Chondrocyte (in vitro differentiated cells): Measurements from ENCODE around the gene TEDC1. TPM values are rescaled to one million over a fixed set of nuclear protein-coding genes. Genes with fewer than 3 reads are reported as not detected.

Experiments
- DNase-seq: peaks from one replicate; pipeline ENCODE4 v3.0.0; 2021; ENCODE audit warnings: mixed read lengths, low spot score
- H3K27ac Mint-ChIP-seq: one replicate; pipeline ENCODE4 v1.8.0; 2021; ENCODE audit warnings: mild to moderate bottlenecking, moderate library complexity, mixed read lengths; ENCODE audit not compliant: unreplicated experiment
- H3K27me3 Mint-ChIP-seq: 2 replicates; pipeline ENCODE4 v1.8.0; 2021; ENCODE audit warnings: low read depth, mixed read lengths
- H3K36me3 Mint-ChIP-seq: 2 replicates; pipeline ENCODE4 v1.8.0; 2021; ENCODE audit warnings: low read depth, mixed read lengths
- H3K4me1 Mint-ChIP-seq: 2 replicates; pipeline ENCODE4 v1.8.0; 2021; ENCODE audit warnings: low read depth, mild to moderate bottlenecking, mixed read lengths
- H3K4me3 Mint-ChIP-seq: one replicate; pipeline ENCODE4 v1.8.0; 2021; ENCODE audit warnings: mild to moderate bottlenecking, moderate library complexity, mixed read lengths; ENCODE audit not compliant: unreplicated experiment
- H3K9me3 Mint-ChIP-seq: 2 replicates; pipeline ENCODE4 v1.8.0; 2021; ENCODE audit warnings: low read depth, mixed read lengths
- total RNA-seq: library from RNA; stranded (reverse); gene quantifications from 3 replicates; pipeline ENCODE4 v1.2.1, GENCODE V29; 2021
- TF ChIP-seq, protein P1 (sequence below): fragments of 200-600 bp; sonication (generic); IDR thresholded peaks from 2 replicates; pipeline ENCODE4 v1.5.0; 2021; ENCODE audit warnings: antibody characterized with exemption, mild to moderate bottlenecking, moderate library complexity

Gene TEDC1
- total RNA-seq, 1 donor from 2014 or later = 12.9 TPM

DNA sequence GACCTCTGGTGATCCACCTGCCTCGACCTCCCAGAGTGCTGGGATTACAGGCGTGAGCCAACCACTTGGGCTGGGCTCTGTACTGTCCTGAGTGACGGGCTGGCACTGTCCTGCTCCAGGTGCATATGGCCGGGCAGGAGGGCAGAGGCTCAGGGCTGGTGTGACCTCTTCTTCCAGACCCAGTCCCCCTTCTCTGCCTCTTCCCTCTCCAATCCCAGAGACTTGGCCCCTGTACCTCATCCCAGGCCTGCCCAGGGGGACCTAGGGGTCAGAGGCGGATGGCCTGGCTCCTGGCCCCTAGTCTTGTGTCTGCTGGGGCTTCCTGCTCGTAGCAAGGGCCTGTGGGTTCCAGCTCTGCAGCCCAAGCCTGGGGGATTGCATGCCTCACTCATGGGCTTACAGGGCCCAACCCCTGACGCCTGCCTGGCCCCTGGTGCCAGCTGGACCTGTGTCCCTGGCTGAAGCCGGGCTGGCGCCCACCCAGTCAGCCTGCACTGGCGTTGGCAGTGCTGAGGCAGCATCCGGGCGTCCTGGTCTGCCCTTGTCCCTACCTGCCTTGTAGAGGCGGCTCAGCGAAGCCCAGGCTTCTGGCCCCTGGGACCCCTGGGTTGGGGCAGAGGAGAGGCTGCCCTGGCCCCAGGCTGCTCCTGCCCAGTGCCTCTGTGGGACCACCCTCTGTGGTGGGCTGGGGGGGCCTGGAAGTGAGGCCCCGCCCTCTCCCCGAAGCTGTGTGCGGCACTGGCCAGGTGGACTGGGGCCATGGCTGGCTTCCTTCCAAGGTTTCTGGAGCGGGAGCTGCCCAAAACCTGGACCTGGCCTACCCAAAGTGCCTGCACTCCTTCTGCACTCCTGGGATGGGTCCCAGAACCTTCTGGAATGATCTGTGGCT is 4.3 kb downstream of the TEDC1 start:
- no peaks in the 10 kb centered on the region for H3K9me3 Mint-ChIP-seq
- no peak overlapping the region for H3K4me3 Mint-ChIP-seq
- H3K27me3 Mint-ChIP-seq = no peaks in the 10 kb centered on the region
- H3K4me1 Mint-ChIP-seq = peaks cover 3% of the 10 kb centered on the region
- peak; percentile 86 for DNase-seq
- no peaks in the 10 kb centered on the region for H3K36me3 Mint-ChIP-seq
- no peak overlapping the region for H3K27ac Mint-ChIP-seq
- TF ChIP-seq, protein P1, sequence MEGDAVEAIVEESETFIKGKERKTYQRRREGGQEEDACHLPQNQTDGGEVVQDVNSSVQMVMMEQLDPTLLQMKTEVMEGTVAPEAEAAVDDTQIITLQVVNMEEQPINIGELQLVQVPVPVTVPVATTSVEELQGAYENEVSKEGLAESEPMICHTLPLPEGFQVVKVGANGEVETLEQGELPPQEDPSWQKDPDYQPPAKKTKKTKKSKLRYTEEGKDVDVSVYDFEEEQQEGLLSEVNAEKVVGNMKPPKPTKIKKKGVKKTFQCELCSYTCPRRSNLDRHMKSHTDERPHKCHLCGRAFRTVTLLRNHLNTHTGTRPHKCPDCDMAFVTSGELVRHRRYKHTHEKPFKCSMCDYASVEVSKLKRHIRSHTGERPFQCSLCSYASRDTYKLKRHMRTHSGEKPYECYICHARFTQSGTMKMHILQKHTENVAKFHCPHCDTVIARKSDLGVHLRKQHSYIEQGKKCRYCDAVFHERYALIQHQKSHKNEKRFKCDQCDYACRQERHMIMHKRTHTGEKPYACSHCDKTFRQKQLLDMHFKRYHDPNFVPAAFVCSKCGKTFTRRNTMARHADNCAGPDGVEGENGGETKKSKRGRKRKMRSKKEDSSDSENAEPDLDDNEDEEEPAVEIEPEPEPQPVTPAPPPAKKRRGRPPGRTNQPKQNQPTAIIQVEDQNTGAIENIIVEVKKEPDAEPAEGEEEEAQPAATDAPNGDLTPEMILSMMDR = no peak

DNA sequence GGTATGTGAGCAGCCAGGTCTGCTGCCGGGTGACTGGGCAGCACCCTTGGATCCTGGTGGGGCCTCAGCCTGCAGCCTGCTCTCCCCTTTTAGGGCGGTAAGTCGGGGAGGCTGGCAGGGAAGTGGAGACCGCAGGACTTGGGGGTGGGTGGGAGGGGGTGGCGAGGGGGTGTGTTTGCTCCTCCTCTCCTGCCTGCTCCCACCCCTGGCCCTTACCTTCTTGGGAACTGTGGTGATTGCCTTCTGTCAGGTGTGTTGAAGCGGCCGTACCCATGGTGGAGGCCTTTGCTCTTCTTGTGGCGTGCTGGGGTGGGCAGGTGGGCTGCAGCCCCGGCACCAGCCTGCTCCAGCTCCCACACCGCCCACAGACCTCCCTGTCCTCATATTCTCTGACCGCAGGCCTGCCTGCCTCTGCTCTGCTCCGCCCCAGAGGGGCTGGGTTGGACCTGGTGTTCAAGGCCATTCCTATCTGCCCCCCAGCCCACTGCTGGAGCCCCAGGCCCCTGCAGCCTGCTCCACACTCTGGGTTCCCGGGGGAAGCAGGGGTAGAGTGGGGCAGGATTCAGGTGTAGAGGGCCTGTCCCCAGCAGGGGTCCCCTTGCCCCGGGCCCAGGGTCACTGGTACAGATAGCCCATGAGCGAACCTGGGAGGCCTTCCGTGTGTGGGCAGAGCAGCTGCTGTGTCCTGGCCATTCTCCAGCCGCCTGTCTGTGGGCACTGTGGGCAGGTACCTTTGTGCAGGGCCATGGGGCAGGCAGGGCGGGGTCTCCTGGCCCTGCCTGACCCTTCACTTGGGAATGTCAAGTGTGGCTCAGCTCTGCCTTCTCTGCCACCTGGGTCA is 5.2 kb downstream of the TEDC1 start:
- Mint-ChIP-seq H3K36me3 (no peaks in the 10 kb centered on the region), H3K27me3 (no peaks in the 10 kb centered on the region), H3K27ac (no peak overlapping the region), H3K4me1 (peaks cover 3% of the 10 kb centered on the region), H3K4me3 (no peak overlapping the region), H3K9me3 (no peaks in the 10 kb centered on the region)
- TF ChIP-seq, protein P1 = no peak
- DNase-seq = peak; percentile 85

DNA sequence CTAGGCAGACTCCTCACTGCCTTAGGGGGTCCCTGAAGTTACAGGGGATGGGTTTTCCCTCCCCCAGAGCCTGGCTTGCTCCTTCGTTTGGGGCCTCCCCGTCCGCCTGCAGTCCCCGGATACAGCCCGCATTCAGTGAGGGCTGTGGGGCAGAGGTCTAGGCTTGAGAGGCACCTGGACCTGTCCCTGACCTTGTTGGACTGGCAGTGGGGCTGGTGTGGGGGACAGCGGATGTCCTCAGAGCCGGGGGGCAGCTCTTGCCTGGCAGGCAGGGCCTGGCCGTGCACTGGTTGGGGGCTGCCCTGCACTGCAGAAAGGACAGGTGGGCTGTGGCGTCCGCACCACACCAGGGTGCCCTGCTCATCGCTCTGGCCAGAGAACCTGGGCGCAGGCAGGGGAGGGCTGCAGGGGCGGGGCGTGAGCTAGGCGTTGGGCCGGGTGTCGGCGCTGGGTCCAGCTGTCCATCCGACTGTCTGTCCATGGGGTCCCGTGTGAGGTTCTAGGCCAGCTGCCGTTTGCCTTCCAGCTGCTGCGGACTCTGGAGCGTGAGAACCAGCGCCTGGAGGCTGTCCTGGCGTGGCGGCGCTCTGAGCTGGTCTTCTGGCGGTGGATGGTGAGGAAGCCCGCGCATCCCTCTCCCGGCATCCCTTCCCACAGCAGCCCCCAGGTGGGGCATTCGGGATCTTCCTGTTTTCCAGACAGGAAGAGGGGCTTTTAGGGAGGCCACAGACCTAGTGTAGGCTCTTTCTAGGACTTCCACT is 6.0 kb downstream of the TEDC1 start:
- Mint-ChIP-seq H3K36me3 (no peaks in the 10 kb centered on the region), H3K9me3 (no peaks in the 10 kb centered on the region), H3K27me3 (no peaks in the 10 kb centered on the region), H3K27ac (no peak overlapping the region), H3K4me1 (no peaks in the 10 kb centered on the region), H3K4me3 (no peak overlapping the region)
- TF ChIP-seq, protein P1 = no peak
- peak; percentile 91 for DNase-seq

DNA sequence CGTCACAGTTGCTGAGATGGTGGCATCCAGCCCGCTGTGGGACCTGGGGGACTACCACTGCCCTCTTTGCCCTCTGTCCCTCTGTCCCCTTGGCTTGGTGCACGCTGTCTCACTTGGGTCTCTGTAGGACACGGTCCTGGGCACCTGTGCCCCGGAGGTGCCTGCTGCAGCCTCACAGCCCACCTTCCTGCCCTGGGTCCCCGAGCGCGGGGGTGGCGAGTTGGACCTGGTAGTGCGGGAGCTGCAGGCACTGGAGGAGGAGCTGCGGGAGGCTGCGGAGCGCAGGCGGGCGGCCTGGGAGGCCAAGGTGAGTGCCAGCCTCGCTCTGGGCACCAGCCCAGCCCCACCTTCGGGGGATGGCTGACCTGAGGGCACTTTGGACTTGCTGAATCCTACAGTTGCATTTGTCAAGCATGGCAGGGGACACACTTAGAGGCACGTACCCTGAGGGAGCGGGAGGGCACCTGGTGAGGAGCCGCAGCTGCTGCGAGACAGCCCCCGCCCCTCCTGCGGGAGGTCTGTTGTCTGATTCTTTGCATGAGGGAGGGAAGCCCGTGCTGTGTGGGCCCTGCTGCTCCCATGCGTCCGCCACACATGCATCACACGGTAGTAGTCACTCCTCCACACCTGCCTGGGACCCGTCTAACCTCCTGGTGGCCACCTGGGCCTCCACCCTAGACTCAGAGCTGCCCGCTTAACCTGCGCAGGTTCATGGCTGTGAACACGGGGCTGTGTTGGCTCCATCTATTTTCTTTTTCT is 6.8 kb downstream of the TEDC1 start:
- Mint-ChIP-seq H3K9me3 (no peaks in the 10 kb centered on the region), H3K27ac (no peak overlapping the region), H3K36me3 (no peaks in the 10 kb centered on the region), H3K4me1 (no peaks in the 10 kb centered on the region), H3K27me3 (no peaks in the 10 kb centered on the region), H3K4me3 (no peak overlapping the region)
- peak; percentile 93 for DNase-seq
- TF ChIP-seq, protein P1 = no peak
